RWPE1 (cell line): ENCODE measurements around the gene PIK3C2G.
A peak's percentile ranks its signal among the peaks of the same experiment; 100 is the strongest.

Source experiments
- CTCF ChIA-PET: fragments of 350-600 bp; sonication (Branson Sonifier 250); formaldehyde crosslinking; extraction: SDS; loops from one replicate; lab custom pipeline; 2021; lab: Yijun Ruan, JAX
- POLR2A ChIA-PET: fragments of 400-600 bp; formaldehyde crosslinking; extraction: SDS; loops from one replicate; lab custom pipeline; 2020; ENCODE audit warnings: antibody characterized with exemption; ENCODE audit not compliant: low non-redundant PET; lab: Yijun Ruan, JAX
- DNase-seq: peaks from one replicate; pipeline ENCODE4 v3.0.0; 2012; ENCODE audit warnings: low spot score
- H3K27ac ChIP-seq: fragments of 450-650 bp; 2 replicates; pipeline ENCODE4 v1.5.1; 2017
- TF ChIP-seq, protein P1 (sequence below): fragments of 450-650 bp; conservative IDR thresholded peaks from 2 replicates; pipeline ENCODE4 v1.5.1; 2017; ENCODE audit warnings: low read depth, mild to moderate bottlenecking

The PIK3C2G gene

DNA sequence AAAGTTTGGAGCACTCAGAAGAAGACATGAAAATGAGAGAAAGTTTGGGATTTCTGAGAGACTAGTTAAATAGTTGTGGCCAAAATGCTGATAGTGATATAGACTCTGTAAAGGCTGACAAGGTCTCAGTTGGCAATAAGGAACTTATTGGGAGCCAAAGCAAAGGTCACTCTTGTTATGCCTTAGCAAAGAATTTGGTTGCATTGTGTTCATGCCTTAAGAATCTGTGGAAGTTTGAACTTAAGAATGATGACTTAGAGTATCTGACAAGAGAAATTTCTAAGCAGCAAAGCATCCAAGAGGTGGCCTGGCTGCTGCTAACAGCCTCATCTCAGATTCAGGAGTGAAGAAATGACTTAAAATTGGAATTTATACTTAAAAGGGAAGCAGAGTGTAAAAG, 113.8 kb downstream of the PIK3C2G start:
- ChIA-PET POLR2A (no interaction called here), CTCF (no interaction called here)
- TF ChIP-seq, protein P1, sequence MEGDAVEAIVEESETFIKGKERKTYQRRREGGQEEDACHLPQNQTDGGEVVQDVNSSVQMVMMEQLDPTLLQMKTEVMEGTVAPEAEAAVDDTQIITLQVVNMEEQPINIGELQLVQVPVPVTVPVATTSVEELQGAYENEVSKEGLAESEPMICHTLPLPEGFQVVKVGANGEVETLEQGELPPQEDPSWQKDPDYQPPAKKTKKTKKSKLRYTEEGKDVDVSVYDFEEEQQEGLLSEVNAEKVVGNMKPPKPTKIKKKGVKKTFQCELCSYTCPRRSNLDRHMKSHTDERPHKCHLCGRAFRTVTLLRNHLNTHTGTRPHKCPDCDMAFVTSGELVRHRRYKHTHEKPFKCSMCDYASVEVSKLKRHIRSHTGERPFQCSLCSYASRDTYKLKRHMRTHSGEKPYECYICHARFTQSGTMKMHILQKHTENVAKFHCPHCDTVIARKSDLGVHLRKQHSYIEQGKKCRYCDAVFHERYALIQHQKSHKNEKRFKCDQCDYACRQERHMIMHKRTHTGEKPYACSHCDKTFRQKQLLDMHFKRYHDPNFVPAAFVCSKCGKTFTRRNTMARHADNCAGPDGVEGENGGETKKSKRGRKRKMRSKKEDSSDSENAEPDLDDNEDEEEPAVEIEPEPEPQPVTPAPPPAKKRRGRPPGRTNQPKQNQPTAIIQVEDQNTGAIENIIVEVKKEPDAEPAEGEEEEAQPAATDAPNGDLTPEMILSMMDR, result no peak
- DNase-seq, result no peak
- H3K27ac ChIP-seq, result no peak overlapping the region

DNA sequence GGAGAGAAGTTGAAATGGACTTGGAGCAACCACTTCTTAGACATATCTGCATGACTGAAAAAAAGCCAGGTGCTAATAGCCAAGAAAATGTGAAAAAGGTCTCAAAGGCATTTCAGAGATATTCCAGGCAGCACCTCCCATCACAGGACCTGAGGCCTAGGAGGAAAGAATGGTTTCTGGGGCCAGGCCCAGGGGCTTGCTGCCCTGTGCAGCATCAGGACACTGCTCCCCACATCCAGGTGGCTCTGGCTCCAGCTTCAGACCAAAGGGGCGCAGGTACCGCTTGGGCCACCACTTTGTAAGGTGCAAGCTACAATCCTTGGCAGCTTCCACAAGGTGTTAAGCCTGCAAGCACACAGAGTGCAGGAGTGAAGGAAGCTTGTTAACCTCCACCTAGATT, 114.3 kb downstream of the PIK3C2G start:
- TF ChIP-seq, protein P1, result no peak
- DNase-seq, result no peak
- no peak overlapping the region for H3K27ac ChIP-seq
- CTCF ChIA-PET, result no interaction called here
- POLR2A ChIA-PET, result no interaction called here

DNA sequence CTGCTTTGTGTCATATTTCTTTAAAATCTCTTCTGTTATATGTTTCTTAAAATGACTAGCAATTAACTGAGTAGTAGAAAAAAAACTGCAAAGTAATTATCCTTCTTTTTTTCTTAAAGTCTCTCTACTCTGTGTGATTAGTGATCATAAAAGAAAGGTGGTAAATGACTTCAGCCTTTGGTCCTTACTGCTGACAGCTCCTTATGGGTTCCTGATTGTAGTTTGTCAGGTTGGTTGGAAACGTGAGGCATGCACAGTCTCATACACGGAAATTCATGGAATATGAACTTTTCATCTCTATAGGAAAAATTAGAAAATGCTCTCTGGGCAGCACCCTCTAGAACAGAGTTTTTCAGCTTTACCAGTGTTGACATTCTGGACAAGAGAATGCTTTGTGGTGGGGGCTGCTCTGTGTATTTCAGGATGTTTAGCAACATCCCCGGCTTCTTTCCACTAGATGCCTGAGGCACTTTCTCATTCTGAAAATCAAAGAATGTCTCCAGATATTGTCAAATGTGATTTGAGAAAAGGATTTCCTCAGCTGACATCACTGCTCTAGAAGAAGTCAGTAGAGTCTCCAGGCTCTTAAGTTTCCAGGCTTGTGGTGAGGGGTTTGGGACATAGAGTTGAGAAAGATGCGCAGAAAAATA, 121.0 kb downstream of the PIK3C2G start:
- ChIA-PET POLR2A (no interaction called here), CTCF (no interaction called here)
- DNase-seq, result no peak
- H3K27ac ChIP-seq, result no peak overlapping the region
- TF ChIP-seq, protein P1, result no peak

DNA sequence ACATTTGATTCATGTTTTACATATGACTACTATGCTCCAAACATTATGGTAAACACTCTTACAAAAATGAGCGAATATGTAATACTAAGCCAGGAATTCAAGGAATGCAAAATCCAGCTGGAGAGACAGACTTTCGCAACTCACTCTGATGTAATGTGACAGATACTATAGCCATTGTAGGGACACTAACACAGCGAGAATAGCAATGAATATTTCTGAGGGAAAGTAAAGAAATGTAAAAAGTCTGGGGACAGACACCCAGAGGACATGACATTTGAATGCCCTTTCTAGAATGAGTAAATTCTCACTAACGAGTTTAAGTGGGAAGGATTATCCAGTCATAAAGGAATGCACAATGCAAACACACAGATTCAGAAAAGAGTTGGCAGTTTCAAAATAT, 121.9 kb downstream of the PIK3C2G start:
- POLR2A ChIA-PET, result no interaction called here
- CTCF ChIA-PET, result interaction anchor here (0.7 kb wide), 1 partner anchor 11 kb away, joined by 3 read pairs; no protein-coding TSS in a partner anchor
- peak; percentile 51 for DNase-seq
- TF ChIP-seq, protein P1, result no peak
- H3K27ac ChIP-seq, result no peak overlapping the region

DNA sequence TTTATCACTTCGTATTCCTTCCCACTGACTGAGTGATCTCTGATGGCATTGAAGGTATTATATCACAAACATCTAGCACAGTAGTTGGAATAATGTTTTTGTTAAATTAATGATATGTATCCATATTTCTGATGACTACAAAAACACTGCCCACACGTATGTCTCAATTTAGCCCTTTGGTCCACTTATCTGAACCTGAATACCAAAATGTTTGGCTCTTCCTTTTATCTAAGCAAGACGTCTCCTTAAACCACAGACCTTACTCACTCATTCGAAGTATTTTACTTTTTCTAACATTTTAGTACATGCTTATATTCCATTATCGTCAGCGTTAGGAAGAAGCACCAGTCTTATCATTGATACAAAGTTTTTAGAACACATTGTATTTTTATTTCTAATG, 126.4 kb downstream of the PIK3C2G start:
- DNase-seq, result no peak
- ChIA-PET POLR2A (no interaction called here), CTCF (no interaction called here)
- no peak overlapping the region for H3K27ac ChIP-seq
- TF ChIP-seq, protein P1, result no peak

DNA sequence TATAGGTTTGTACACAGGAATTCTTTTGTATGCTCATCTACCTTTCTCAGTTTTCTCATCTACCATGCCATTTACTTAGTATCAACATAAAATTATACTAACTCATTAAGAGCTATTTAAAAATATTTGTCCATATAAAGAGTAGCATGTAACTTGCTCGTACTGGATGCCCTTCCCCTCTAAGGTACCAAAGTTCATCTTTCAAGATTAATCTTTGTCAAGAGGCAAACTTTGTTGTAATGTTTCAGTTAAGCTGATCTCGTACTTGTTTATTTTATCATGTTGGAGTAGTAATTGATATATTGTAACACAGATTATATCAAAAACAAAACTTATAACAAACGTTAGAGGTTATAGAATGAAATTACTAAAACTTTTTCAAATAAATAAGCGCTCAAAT, 128.5 kb downstream of the PIK3C2G start:
- TF ChIP-seq, protein P1, result no peak
- no peak for DNase-seq
- H3K27ac ChIP-seq, result no peak overlapping the region
- ChIA-PET POLR2A (no interaction called here), CTCF (no interaction called here)
